Activated CD4-positive, alpha-beta memory T cell treated with anti-CD3 and anti-CD28 coated beads, Interleukin-2, amount 10 ng/mL, durations not matched to agents 7 days and 5 days (primary cell): ENCODE results near the gene PARP8. TPM values are rescaled to one million over a fixed set of nuclear protein-coding genes. Genes with fewer than 3 reads are reported as not detected.

Source experiments
- CTCF ChIA-PET: fragments of 350-600 bp; sonication (Branson Sonifier 250); formaldehyde crosslinking; loops from one replicate; lab custom pipeline; 2021; ENCODE audit warnings: antibody characterized with exemption, inconsistent platforms; lab: Charles Lee
- POLR2A ChIA-PET: fragments of 350-600 bp; sonication (Branson Sonifier 250); formaldehyde crosslinking; loops from one replicate; lab custom pipeline; 2021; ENCODE audit warnings: antibody characterized with exemption; lab: Charles Lee
- DNase-seq: peaks from one replicate; pipeline ENCODE4 v3.0.0-alpha.2; 2020
- H3K27ac Mint-ChIP-seq: one replicate; pipeline ENCODE4 v1.8.0; 2021; ENCODE audit warnings: mild to moderate bottlenecking, mixed read lengths
- H3K27me3 Mint-ChIP-seq: one replicate; pipeline ENCODE4 v1.8.0; 2021; ENCODE audit warnings: mixed read lengths
- H3K36me3 Mint-ChIP-seq: one replicate; pipeline ENCODE4 v1.8.0; 2021; ENCODE audit warnings: low read depth, mixed read lengths
- H3K4me1 Mint-ChIP-seq: one replicate; pipeline ENCODE4 v1.8.0; 2021; ENCODE audit warnings: mixed read lengths
- H3K4me3 Mint-ChIP-seq: one replicate; pipeline ENCODE4 v1.8.0; 2021; ENCODE audit warnings: mild to moderate bottlenecking, mixed read lengths
- H3K9me3 Mint-ChIP-seq: one replicate; pipeline ENCODE4 v1.8.0; 2021; ENCODE audit warnings: mixed read lengths
- total RNA-seq, 2 experiments: library from RNA; stranded (reverse); gene quantifications; one replicate each; pipeline ENCODE4 v1.2.3, GENCODE V29; 2021

The PARP8 gene
- total RNA-seq, 2 experiments from 2014 or later: 91.7 to 96.2 TPM

GRCh38 chr5:50843091-50843490, 176.7 kb downstream of the PARP8 start:
- Mint-ChIP-seq H3K27ac (no peak overlapping the region), H3K27me3 (no peaks in the 10 kb centered on the region), H3K4me1 (no peaks in the 10 kb centered on the region), H3K9me3 (no peaks in the 10 kb centered on the region), H3K4me3 (no peak overlapping the region), H3K36me3 (peaks cover 36% of the 10 kb centered on the region)
- ChIA-PET POLR2A (no interaction called here), CTCF (no interaction called here)
- no peak for DNase-seq

DNA sequence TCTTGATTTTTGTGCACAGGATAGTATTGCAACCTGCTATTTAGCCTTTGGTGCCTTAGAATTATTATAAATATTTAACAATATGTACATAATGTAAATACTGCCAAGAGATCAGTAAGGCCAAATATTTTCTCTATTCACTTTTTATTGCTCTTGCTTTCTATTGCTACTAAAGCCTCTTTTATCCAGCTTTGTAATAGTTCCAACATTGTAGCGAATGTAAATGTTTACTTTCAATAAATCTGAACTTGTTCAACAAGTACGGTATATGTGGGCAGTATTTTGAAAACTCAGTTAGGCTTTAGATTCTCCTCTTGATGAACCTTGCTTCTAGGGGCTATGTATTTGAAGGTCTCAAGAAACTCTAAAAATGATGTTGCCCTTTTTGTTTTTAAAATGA, 179.8 kb downstream of the PARP8 start:
- Mint-ChIP-seq H3K27ac (no peak overlapping the region), H3K36me3 (peaks cover 11% of the 10 kb centered on the region), H3K4me3 (no peak overlapping the region)

GRCh38 chr5:50849554-50849953, 183.1 kb downstream of the PARP8 start:
- Mint-ChIP-seq H3K27ac (no peak overlapping the region), H3K27me3 (no peaks in the 10 kb centered on the region), H3K9me3 (no peaks in the 10 kb centered on the region), H3K36me3 (no peaks in the 10 kb centered on the region), H3K4me3 (no peak overlapping the region), H3K4me1 (peaks cover 6% of the 10 kb centered on the region)
- POLR2A ChIA-PET: no interaction called here
- DNase-seq: no peak
- CTCF ChIA-PET: no interaction called here

More for the DNA sequence above, 179.8 kb downstream of the PARP8 start:
- POLR2A ChIA-PET: no interaction called here
- CTCF ChIA-PET: no interaction called here
- no peaks in the 10 kb centered on the region for H3K9me3 Mint-ChIP-seq
- H3K27me3 Mint-ChIP-seq: no peaks in the 10 kb centered on the region
- no peak for DNase-seq
- no peaks in the 10 kb centered on the region for H3K4me1 Mint-ChIP-seq

DNA sequence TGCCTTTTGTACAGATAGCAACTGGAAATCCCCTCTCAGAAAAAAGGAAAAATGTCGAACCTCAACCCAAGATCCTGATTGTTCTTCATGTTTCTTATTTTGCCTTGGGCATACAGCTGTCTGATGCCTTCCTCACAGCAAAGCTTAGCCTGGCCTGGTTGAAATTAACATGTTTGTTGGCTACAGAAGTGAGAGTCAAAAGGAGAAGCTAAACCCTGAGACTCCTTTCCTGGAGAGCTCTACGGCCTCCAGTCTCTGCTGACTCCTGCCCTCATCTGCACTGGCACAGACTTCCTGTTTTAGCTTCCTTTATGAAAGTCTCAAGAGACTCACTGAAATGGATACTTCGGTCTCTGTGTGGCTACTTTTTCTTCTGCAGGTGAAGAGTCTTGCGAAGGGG, 186.7 kb downstream of the PARP8 start:
- peaks cover 14% of the 10 kb centered on the region for H3K4me1 Mint-ChIP-seq
- CTCF ChIA-PET: no interaction called here
- POLR2A ChIA-PET: no interaction called here

GRCh38 chr5:50854082-50854481, 187.6 kb downstream of the PARP8 start:
- no peak overlapping the region for H3K4me3 Mint-ChIP-seq
- POLR2A ChIA-PET: no interaction called here
- H3K4me1 Mint-ChIP-seq: peaks cover 14% of the 10 kb centered on the region
- peaks cover under 1% of the 10 kb centered on the region for H3K27me3 Mint-ChIP-seq
- no peaks in the 10 kb centered on the region for H3K9me3 Mint-ChIP-seq
- no peaks in the 10 kb centered on the region for H3K36me3 Mint-ChIP-seq
- DNase-seq: no peak
- CTCF ChIA-PET: no interaction called here
- H3K27ac Mint-ChIP-seq: no peak overlapping the region

More for the DNA sequence above, 186.7 kb downstream of the PARP8 start:
- Mint-ChIP-seq H3K9me3 (no peaks in the 10 kb centered on the region), H3K4me3 (no peak overlapping the region), H3K27me3 (no peaks in the 10 kb centered on the region), H3K27ac (no peak overlapping the region), H3K36me3 (no peaks in the 10 kb centered on the region)
- no peak for DNase-seq

DNA sequence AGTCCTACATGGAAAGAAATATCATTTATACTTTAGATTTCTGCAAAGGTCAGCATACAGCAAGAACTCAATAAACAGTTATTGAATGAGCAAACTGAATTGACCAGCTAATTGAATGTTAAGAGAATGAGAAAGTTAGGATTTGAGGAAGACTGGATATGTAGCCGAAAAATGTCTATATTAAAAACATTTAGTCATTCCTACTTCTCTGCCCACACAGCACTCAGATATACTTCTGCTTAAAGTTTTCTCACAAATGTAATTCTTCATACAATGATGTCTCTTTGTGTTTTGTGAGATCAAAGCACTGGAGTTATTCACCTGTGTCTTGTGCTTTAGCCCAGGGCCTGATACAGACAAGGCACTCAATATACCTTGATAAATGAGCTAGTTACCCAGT, 188.6 kb downstream of the PARP8 start:
- Mint-ChIP-seq H3K9me3 (no peaks in the 10 kb centered on the region), H3K27ac (no peak overlapping the region), H3K4me1 (peaks cover 14% of the 10 kb centered on the region), H3K4me3 (no peak overlapping the region), H3K27me3 (peaks cover 6% of the 10 kb centered on the region), H3K36me3 (no peaks in the 10 kb centered on the region)
- CTCF ChIA-PET: no interaction called here
- DNase-seq: no peak
- POLR2A ChIA-PET: no interaction called here

DNA sequence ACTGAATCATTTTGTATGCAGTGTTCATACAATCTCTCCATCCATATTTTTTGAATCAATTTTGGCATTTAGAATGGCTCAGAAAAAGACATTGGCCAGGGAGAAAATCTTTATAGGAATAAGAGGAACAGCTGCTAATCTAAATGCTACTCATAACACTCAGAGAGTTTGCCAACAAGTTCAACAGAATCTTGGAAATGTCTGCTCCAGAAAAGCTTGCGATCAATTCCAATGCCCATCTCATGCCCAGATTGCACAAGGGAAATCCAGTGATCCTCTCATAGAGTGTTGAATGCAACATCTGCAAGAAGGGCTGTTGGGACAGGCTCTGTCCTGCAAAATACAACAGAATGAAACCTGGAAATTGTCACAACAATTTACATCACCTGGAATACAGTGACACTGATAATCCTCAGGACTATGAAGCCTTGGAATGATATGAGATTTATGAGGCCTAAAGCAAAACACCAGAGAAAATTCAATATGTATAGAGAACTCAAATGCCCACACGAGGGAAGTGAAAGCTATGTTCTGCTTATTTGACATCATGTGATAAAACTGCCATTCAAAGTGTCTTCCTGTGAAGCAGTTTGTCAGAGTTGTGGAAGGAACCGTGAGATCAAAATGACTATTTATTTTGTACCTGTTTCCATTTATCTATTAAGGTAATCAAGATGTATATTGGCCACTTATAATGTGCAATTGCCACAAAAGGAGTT, 190.1 kb downstream of the PARP8 start:
- Mint-ChIP-seq H3K4me3 (no peak overlapping the region), H3K9me3 (no peaks in the 10 kb centered on the region), H3K27me3 (peaks cover 9% of the 10 kb centered on the region), H3K27ac (no peak overlapping the region), H3K36me3 (peaks cover 2% of the 10 kb centered on the region), H3K4me1 (peaks cover 14% of the 10 kb centered on the region)
- ChIA-PET POLR2A (no interaction called here), CTCF (no interaction called here)
- DNase-seq: no peak

GRCh38 chr5:50863534-50864170, 197.2 kb downstream of the PARP8 start:
- H3K4me3 Mint-ChIP-seq: no peak overlapping the region
- H3K27me3 Mint-ChIP-seq: peaks cover 24% of the 10 kb centered on the region
- H3K4me1 Mint-ChIP-seq: no peaks in the 10 kb centered on the region
- ChIA-PET POLR2A (no interaction called here), CTCF (no interaction called here)
- no peaks in the 10 kb centered on the region for H3K9me3 Mint-ChIP-seq
- DNase-seq: no peak
- H3K36me3 Mint-ChIP-seq: peaks cover 2% of the 10 kb centered on the region
- H3K27ac Mint-ChIP-seq: no peak overlapping the region

GRCh38 chr5:50864466-50864865, 198.0 kb downstream of the PARP8 start:
- H3K27me3 Mint-ChIP-seq: peaks cover 26% of the 10 kb centered on the region
- CTCF ChIA-PET: no interaction called here

GRCh38 chr5:50866415-50866814, 200.0 kb downstream of the PARP8 start:
- CTCF ChIA-PET: no interaction called here
- H3K27ac Mint-ChIP-seq: no peak overlapping the region
- H3K9me3 Mint-ChIP-seq: no peaks in the 10 kb centered on the region
- no peak for DNase-seq
- H3K4me3 Mint-ChIP-seq: no peak overlapping the region
- no peaks in the 10 kb centered on the region for H3K36me3 Mint-ChIP-seq
- no peaks in the 10 kb centered on the region for H3K4me1 Mint-ChIP-seq
- POLR2A ChIA-PET: no interaction called here
- H3K27me3 Mint-ChIP-seq: peaks cover 29% of the 10 kb centered on the region

More at GRCh38 chr5:50864466-50864865, 198.0 kb downstream of the PARP8 start:
- no peaks in the 10 kb centered on the region for H3K4me1 Mint-ChIP-seq
- POLR2A ChIA-PET: no interaction called here
- DNase-seq: no peak
- H3K36me3 Mint-ChIP-seq: peaks cover 2% of the 10 kb centered on the region
- no peak overlapping the region for H3K4me3 Mint-ChIP-seq
- H3K9me3 Mint-ChIP-seq: no peaks in the 10 kb centered on the region
- no peak overlapping the region for H3K27ac Mint-ChIP-seq

DNA sequence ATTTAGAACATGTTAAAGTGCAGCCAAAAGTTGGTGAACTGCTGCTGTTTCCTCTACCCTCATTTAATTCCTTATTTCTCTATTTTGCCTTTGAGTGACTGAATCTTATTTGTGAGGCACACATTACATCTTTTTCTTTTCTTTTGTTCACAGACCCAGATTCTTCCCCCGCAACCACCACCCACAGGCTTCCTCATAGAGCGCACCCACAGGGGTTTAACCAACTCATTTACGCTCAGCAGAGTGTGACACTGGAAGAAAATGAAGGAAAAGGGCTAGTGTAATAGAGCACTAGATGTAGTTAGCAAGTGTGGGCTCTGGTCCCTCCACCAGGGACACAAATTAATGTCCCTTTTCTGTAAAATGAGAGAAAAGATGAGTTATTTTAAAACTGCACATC, 200.7 kb downstream of the PARP8 start:
- Mint-ChIP-seq H3K4me3 (no peak overlapping the region), H3K27me3 (peaks cover 28% of the 10 kb centered on the region), H3K27ac (no peak overlapping the region), H3K9me3 (no peaks in the 10 kb centered on the region), H3K4me1 (no peaks in the 10 kb centered on the region), H3K36me3 (no peaks in the 10 kb centered on the region)
- POLR2A ChIA-PET: no interaction called here
- DNase-seq: no peak
- CTCF ChIA-PET: no interaction called here

- H3K9me3 Mint-ChIP-seq: no peaks in the 10 kb centered on the region
- no peak for DNase-seq
- H3K27ac Mint-ChIP-seq: no peak overlapping the region
- H3K27me3 Mint-ChIP-seq: peaks cover 15% of the 10 kb centered on the region
- no peak overlapping the region for H3K4me3 Mint-ChIP-seq
- CTCF ChIA-PET: no interaction called here
- H3K36me3 Mint-ChIP-seq: no peaks in the 10 kb centered on the region
- H3K4me1 Mint-ChIP-seq: peaks cover 7% of the 10 kb centered on the region
- POLR2A ChIA-PET: no interaction called here
These were observed 207.3 kb downstream of the PARP8 start for GRCh38 chr5:50873595-50874277.

DNA sequence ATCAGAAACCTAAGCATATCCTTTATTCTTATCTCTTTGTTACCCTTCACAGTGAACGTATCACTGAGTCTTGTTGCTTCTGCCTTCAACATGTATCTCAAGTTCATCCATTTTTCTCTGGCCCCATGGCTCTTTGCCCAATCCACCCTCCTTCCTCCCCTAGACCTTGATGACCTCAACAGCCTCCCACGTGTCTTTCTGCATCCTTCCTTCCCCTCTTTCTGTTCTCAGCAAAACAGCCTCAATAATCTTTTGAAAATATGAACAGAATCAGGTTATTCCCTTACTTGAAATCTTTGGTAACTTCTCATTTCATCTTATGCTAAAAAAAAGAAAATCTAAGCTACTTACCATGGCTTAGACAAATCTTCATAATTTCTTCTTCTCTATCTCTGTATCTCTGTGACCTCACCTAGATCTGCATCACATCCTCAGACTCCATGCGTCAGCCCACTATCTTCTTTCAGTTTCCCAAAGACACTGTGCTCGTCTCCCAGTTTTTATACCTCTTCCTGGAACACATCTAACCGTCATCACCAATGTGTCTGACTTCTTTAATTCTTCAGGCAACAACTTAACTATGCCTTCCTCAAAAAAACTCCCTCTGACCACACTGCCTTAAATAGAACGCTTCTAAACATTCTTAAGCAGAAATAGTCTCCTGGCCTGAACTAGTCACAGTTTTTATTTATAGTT, 208.0 kb downstream of the PARP8 start:
- DNase-seq: no peak
- ChIA-PET CTCF (no interaction called here), POLR2A (no interaction called here)
- peaks cover 7% of the 10 kb centered on the region for H3K4me1 Mint-ChIP-seq
- H3K27ac Mint-ChIP-seq: no peak overlapping the region
- H3K27me3 Mint-ChIP-seq: peaks cover 12% of the 10 kb centered on the region
- H3K36me3 Mint-ChIP-seq: no peaks in the 10 kb centered on the region
- H3K4me3 Mint-ChIP-seq: no peak overlapping the region
- no peaks in the 10 kb centered on the region for H3K9me3 Mint-ChIP-seq
